Activated CD4-positive, CD25-positive, alpha-beta regulatory T cell treated with anti-CD3 and anti-CD28 coated beads, Interleukin-2, amount 50 U/mL, for 16 hours (primary cell): ENCODE data around the gene GNB2.

Experiments used
- DNase-seq: peaks from one replicate; pipeline ENCODE4 v3.0.0-alpha.2; 2020; ENCODE audit warnings: low read depth, low spot score

GNB2 gene

DNA sequence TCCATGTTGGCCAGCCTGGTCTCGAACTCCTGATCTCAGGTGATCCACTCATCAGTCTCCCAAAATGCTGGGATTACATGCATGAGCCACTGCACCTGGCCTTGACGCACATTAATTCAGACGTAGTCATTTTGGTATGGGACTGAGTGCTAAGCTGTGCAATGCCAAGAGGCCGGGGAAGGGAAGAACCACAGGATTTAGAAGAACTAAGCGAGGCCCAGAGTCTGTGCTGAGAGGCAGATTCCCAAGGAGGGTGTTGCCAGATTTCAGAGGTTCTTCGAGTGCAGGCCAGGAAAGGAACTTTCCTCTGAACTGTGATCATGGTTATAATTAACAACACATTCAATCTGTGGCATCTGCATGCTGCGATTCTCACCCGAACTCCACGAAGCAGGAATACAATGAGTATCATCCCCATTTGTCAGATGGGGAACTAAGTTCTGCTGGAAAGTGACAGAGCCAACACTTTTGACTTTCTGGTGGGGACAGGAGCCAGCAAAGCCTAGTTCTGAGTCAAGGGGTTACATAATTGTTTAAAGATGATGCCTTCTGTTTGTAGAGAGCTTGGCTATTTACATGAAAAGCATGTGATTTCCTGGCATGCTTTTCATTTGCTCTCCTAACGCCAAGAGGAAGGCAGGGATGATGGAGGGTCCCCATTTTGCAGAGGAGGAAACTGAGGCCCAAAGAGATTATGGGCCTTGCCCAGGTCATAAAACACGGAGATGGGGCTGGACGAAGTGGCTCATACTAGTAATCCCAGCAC, 53.6 kb downstream of the GNB2 start:
- DNase-seq, result no peak

DNA sequence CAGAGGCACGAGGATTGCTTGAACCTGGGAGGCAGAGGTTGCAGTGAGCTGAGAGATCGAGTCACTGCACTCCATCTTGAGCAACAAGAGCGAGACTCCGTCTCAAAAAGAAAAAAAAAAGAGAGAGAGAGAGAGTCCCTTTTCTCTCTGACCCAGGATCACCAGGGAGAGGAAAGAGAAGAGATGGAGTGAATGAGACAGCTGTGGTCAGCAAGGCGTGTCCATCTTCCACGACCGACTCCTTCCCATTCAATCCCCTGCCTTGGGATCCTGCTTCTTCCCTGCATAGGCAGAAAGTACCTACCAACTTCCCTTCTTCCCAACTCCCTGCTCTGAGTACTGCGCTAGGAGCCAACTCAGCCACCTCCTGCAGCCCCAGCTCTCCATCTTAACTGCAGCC, 54.7 kb downstream of the GNB2 start:
- no peak for DNase-seq
